ENCODE data around the gene PCSK5. TPM values are rescaled to one million over a fixed set of nuclear protein-coding genes. Genes with fewer than 3 reads are reported as not detected.

PCSK5 gene
- total RNA-seq, 1 donor from 2014 or later, result 6.2 TPM

GRCh38 chr9:75912951-75913350 is 22.5 kb downstream of the PCSK5 start:
- intact Hi-C loops (cut with DNase I), result no loop called here
- DNase-seq (ENCODE audit: low spot score), result no peak

- intact Hi-C loops (cut with DNase I), result no loop called here
- no peak for DNase-seq (ENCODE audit: low spot score)
Observed at GRCh38 chr9:75914002-75914401, 23.5 kb downstream of the PCSK5 start.

GRCh38 chr9:75914883-75915452 is 24.5 kb downstream of the PCSK5 start:
- intact Hi-C loops (cut with DNase I), result no loop called here
- DNase-seq (ENCODE audit: low spot score), result no peak

DNA sequence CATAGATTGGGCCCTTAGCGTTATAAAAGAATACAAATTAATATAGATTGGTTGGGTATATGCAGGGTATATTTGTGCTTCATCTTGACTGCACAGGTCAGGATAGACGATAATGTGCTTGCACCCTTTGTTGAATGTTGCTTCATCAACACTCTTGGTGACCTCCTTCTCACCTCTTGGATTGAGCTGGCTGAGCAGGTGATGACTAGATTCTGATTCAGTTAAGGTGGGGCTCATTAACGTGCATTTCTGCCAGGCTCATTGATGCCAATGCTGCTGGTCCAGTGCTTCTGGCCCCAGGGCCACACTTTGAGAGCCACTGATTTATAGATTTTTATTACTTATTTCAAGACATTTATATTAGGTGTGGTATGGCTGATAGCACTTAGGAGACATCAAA is 27.7 kb downstream of the PCSK5 start:
- intact Hi-C loops (cut with DNase I), result no loop called here
- no peak for DNase-seq (ENCODE audit: low spot score)

GRCh38 chr9:75918909-75919308 is 28.4 kb downstream of the PCSK5 start:
- intact Hi-C loops (cut with DNase I), result no loop called here
- DNase-seq (ENCODE audit: low spot score), result no peak

- intact Hi-C loops (cut with DNase I), result no loop called here
- no peak for DNase-seq (ENCODE audit: low spot score)
Observed at GRCh38 chr9:75921391-75922127, 31.1 kb downstream of the PCSK5 start.

DNA sequence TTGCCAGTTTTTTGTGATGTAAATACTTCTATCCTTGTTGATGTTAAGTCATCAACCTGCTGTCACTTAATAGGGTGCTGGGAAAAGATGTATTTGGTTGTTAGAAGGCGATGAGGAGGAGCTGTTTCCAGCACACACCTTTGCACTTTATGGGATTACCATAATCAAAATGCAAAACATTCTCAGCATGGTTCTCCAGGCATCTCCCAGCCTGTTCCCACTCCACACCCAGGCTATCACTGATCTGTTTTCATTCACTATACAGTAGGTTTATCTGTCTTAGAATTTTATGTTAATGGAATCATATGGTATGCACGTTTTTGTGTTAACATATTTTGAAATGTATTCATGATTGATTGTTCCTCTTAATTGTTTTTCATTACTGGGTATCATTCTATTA is 35.9 kb downstream of the PCSK5 start:
- intact Hi-C loops (cut with DNase I), result no loop called here
- DNase-seq (ENCODE audit: low spot score), result no peak

DNA sequence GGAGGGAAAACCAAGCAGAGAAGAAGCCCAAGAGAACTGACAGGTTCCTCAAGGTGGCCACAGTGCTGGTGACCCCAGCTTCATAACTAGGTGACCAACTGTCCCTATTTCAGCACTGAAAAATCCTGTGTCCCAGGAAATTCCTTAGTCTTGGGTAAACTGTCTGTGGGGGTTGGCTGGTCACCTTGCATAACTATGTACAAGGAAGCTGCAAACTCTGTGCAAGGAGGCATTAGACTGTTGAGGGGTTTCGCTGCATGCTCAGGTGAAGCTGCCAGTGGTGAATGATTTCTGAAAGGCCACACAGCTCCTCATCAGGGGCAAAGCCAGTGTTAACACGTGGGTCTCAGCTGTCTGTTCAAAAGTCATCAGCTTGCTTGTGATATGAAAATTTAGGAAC is 36.9 kb downstream of the PCSK5 start:
- intact Hi-C loops (cut with DNase I), result no loop called here

GRCh38 chr9:75930190-75930589 is 39.7 kb downstream of the PCSK5 start:
- intact Hi-C loops (cut with DNase I), result no loop called here

More for the DNA sequence above, 36.9 kb downstream of the PCSK5 start:
- no peak for DNase-seq (ENCODE audit: low spot score)

DNA sequence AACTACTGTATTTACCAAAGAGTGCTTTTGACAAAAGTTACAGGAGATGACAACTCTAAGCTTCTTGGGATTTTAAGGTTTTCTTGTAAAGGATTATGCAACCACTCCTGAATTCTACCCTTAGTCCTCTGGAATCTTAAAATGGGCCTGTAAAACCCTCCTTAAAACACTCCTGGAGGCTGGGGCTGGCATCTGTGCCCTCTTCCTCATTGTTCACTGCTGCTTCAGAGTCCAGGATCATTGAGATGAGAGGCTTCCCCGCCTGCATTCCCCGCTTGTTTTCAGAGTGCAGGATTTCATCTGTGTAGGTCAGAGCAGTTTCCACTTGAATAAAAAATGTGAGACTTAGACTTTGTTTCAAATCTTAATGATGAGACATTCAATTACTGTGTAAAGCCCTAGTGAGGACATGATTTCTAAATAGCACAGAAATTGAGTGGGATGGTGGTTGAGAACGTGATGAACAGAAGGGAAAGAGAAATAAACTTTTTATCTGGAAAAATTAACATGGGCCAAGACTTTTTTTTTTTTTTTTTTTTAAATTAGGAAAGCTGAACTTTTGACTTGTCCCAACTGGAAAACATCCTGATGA is 40.4 kb downstream of the PCSK5 start:
- intact Hi-C loops (cut with DNase I), result no loop called here
- no peak for DNase-seq (ENCODE audit: low spot score)

More at GRCh38 chr9:75930190-75930589, 39.7 kb downstream of the PCSK5 start:
- DNase-seq (ENCODE audit: low spot score), result no peak

DNA sequence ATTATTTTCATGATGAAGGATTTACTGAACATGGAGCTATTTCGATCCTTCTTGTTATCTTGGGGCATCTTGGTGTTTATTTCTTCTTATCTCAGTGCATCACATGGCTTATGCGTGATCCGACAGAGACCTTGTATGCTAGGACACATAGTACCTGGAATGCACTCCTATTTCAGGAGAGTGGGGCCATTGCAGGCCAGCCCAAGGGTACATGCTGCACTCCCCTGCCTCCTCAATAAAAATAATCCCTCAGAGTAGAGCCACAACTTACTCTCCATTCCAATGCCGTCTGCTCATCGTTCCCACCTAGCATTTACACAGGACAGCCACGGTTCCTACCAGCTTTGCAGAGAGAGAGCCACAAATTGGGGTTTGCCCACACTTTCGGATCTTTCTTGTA is 43.5 kb downstream of the PCSK5 start:
- intact Hi-C loops (cut with DNase I), result no loop called here
- DNase-seq (ENCODE audit: low spot score), result no peak

DNA sequence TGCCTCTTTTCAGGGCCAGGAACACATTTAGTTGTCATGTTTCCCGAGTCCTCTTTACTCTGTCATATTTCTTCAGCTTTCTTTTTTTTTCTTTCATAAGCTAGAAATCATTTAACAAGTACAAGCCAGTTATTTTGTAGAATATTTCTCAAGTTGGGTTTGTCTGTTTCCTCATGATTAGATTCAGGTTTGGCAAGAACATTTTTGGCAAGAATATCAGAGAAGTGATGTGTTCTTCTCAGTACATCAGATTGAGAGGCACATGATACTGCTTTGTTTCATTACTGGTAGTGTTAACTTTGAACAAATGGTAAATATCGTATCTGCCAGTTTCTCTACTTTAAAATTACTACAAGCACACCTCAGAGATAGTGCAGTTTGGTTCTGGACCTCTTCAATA is 45.1 kb downstream of the PCSK5 start:
- intact Hi-C loops (cut with DNase I), result no loop called here
- DNase-seq (ENCODE audit: low spot score), result no peak

GRCh38 chr9:75937521-75938258 is 47.2 kb downstream of the PCSK5 start:
- no peak for DNase-seq (ENCODE audit: low spot score)

DNA sequence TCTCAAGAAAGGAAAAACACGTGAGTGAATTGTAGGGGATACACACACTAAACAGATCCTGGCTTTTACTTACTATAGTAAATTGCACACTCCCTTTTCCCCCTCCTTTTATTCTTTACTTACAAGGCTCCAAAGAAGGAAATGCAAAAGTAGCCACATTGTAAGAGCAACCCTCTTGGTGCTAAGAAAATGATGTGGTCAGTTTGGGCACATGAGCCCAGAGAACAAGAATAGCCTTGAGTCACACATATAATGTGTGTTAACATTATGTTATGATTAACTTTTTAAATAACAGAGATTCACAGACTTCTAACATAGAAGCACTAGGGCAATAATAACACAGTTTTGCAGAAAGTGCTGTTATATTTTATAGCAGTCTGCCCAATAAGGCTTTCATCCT is 48.5 kb downstream of the PCSK5 start:
- no peak for DNase-seq (ENCODE audit: low spot score)
- intact Hi-C loops (cut with DNase I), result no loop called here

More at GRCh38 chr9:75937521-75938258, 47.2 kb downstream of the PCSK5 start:
- intact Hi-C loops (cut with DNase I), result no loop called here

GRCh38 chr9:75939536-75940111 is 49.2 kb downstream of the PCSK5 start:
- intact Hi-C loops (cut with DNase I), result no loop called here

GRCh38 chr9:75941066-75941465 is 50.6 kb downstream of the PCSK5 start:
- intact Hi-C loops (cut with DNase I), result no loop called here
- DNase-seq (ENCODE audit: low spot score), result no peak

More at GRCh38 chr9:75939536-75940111, 49.2 kb downstream of the PCSK5 start:
- no peak for DNase-seq (ENCODE audit: low spot score)

DNA sequence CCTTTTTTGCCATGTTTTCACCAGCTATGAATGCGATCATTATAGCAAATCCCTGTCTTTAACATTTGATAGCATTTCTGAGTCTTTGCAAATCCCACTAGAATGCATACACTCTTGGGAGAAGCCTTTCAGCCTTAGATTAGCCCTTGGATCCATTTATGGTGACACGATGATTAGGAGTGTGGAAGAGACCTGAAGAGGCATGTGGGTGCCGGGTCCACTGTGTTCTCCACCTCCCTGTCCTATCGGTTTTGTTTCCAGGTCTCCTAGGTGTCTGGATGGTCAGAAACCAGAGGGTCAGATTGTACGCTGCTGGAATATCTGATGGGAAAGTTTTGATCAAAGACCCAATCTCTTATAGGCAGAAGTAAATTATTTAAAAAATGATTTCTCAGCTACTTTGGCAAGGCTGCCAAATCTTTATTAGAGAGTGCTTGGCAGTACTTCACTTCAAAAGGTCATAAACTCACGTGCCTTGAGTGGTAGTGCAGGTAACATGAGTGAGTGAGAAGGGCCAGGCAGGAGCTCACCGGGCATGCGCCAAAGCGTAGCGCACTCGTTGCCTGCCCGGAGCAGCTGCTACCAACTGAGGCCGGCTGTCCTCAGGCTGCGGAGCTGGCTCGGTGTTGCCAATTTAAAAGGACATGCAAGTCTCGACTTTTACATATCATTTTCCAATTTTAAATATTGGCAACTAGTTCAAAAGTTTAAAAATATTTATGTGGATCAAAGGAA is 51.3 kb downstream of the PCSK5 start:
- no peak for DNase-seq (ENCODE audit: low spot score)
- intact Hi-C loops (cut with DNase I), result no loop called here

DNA sequence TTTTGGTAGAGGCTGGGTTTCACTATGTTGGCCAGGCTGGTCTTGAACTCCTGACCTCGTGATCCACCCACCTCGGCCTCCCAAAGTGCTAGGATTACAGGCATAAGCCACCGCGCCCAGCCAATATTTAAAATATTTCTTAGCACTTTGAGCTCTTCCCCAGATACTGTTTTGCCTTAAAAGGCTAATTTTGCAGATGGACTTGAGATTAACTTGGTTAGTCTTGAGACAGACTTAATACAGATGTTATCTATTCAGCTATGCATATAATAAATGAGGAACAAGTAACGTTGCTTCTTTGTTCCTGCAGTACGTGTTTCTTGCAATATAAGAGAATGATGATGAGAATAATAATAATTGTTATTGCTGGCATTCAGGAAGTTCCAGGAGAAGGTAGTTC is 56.3 kb downstream of the PCSK5 start:
- DNase-seq (ENCODE audit: low spot score), result no peak
- intact Hi-C loops (cut with DNase I), result no loop called here

- intact Hi-C loops (cut with DNase I), result no loop called here
Observed at GRCh38 chr9:75947233-75947632, 56.8 kb downstream of the PCSK5 start.

More at GRCh38 chr9:75947233-75947632, 56.8 kb downstream of the PCSK5 start:
- DNase-seq (ENCODE audit: low spot score), result no peak
